GM12873 (cell line): ENCODE results near the gene RP2.

Experiments used
- CTCF ChIP-seq: IDR thresholded peaks from 2 replicates; pipeline ENCODE4 v1.5.1; 2012; ENCODE audit warnings: low read depth, mild to moderate bottlenecking, moderate library complexity, low read length, control low read depth; ENCODE audit not compliant: insufficient read depth; ENCODE audit errors: missing control alignments

Gene RP2

GRCh38 chrX:46865281-46865680, 28.4 kb downstream of the RP2 start:
- TF ChIP-seq CTCF, result no peak

- no peak for TF ChIP-seq CTCF
Observed at GRCh38 chrX:46866726-46867125, 29.9 kb downstream of the RP2 start.

- TF ChIP-seq CTCF, result no peak
Observed at GRCh38 chrX:46873746-46874145, 36.9 kb downstream of the RP2 start.

GRCh38 chrX:46876901-46877300, 40.1 kb downstream of the RP2 start:
- TF ChIP-seq CTCF, result no peak

GRCh38 chrX:46882266-46882665, 45.4 kb downstream of the RP2 start:
- TF ChIP-seq CTCF, result no peak

GRCh38 chrX:46884799-46885198, 48.0 kb downstream of the RP2 start:
- TF ChIP-seq CTCF, result no peak

- TF ChIP-seq CTCF, result no peak
Observed at GRCh38 chrX:46898207-46898606, 61.4 kb downstream of the RP2 start.
